GM19438 (cell line): Measurements from ENCODE around the gene FRMD6.

Experiments used
- ATAC-seq: cut with Tn5 transposase; IDR thresholded peaks from one replicate; pipeline ENCODE4 v1.9.1; 2021; ENCODE audit warnings: low read depth; ENCODE audit not compliant: unreplicated experiment

The FRMD6 gene

DNA sequence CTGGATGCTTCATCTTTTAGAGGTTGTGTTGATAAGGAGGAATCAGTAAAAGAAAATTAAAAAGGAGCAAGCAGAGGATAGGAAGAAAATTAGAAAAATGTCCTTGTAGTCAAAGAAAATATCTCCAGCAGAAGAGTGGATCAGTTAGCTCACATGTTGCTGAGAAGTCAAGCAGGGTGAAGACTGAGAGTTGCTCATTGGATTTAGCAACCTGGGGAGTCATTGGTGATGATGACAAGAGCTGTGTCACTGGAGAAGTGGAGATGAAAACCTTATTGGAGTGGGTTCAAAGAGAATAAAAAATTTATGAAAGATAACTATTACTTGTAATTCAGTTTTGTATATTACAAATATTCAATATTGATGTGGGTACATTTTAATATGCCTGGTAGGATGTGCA, 9.8 kb downstream of the FRMD6 start:
- ATAC-seq: no peak

DNA sequence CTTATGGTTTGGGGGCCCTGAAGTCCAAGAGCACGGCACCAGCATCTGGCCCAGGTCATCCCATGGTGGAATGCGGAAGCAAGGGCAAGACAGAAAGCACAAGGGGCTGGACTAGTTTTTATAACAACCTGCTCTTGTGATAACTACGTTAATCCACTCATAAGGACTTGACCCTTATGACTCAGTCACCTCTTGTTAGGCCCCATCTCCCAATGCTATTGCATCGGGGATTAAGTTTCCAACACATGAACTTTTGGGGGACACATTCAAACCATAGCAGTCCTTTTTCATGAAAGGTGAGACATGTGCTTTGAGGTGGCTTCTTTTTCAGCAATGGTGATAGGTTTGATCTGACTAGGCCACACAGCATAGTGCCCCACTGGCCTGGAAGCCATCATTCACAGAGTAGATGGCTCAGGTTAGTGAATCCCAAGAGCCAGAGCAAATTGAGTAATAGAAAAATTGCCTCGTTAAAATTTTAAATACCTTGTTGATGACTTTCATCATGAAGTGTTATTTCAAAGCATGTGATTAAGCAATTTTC, 12.1 kb downstream of the FRMD6 start:
- ATAC-seq: no peak

DNA sequence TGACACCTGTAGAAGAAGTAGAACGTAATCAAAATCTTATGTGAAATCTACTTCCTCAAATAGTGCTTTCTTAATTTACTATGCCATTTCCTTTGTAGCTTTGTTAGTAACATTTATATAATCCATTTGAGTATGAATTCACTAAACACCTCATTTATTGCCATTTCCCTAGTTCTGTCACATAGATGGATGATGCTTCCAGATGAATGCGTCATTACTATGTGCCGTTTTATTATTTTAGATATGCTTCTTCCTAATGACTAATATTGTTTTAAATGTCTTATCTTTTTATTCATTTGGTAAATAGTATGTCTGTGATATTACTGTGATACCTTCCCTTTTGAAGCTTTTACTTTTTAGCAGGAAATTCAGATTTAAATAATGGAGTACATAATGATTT, 14.4 kb downstream of the FRMD6 start:
- no peak for ATAC-seq

DNA sequence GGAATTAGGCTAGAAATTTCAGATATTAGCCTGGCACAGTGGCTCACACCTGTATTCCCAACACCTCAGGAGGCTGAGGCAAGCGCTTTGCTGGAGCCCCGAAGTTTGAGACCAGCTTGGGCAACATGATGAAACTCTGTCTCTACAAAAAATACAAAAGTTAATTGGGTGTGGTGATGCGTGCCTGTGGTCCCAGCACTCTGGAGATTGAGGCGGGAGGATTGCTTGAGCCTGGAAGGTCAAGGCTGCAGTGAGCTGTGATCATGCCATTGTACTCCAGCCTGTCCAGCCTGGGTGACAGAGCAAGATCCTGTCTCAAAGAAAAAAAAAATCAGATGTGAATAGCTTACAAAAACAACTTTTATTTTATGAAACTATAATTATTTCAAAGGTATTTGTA, 15.1 kb downstream of the FRMD6 start:
- ATAC-seq: no peak

DNA sequence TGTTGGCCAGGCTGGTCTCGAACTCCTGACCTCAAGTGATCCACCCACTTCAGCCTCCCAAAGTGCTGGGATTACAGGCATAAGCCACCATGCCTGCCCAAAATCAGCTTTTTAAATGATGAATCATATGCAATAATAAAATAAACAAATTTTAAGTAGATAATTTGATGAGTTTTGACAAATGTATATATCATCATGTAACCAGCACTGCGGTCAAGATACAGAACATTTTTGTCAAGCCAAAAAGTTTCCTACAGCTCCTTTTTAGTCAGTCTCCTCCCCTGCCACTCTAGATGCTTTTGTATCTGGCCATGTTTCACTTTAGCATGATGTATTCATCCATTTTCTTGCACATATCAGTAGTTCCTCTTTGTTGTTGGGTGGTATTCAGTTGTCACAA, 17.2 kb downstream of the FRMD6 start:
- ATAC-seq: no peak

DNA sequence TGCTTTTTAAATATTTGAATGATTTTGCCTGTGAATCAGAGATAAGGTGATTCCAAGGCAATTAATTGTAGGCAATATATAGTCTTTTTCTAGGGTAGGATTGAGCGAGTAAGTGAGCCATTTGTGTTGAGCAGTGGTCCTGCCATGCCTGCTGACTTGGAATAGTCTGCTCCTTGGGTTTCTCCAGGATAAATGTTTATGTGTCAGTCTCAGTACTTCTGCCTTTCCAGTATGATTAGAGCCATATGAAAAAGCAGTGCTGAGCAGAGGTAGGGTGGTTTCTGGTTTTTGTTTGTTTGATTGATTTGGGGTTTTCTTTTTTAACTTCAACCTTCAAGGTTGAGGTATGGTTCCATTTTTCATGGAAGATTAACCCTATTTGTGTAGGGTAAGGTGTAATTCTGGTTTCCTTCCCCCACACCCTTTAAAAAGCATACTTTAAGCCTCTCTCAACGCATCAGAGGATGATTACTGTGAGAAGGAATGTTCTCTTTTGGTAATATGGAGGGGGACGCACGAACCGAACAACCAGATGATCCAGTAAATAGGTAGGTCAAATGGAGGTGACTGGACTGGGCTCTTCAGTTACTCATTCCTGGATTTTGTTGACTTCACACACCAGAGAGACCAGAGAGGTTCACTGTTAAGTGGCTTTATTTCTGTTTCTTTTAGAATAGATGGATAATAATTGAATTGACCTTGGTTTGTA, 22.7 kb downstream of the FRMD6 start:
- no peak for ATAC-seq

DNA sequence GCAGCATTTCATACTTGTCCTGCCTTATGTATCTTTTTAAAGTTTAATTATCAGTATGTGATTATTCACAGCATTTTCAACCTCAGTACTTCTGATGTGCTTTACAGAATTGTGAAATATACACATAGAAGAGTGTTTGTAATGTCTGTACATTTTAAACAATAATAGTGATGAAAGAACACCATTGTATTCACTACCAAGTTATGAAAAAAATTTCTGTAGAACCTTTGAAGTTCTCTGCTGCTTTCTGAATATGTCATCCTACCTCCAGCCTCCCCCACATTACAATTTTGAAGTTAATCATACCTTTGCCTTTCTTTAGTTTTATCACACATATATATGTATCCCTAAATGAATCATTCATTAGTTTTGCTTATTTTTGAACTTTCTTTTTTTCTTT, 24.8 kb downstream of the FRMD6 start:
- no peak for ATAC-seq

DNA sequence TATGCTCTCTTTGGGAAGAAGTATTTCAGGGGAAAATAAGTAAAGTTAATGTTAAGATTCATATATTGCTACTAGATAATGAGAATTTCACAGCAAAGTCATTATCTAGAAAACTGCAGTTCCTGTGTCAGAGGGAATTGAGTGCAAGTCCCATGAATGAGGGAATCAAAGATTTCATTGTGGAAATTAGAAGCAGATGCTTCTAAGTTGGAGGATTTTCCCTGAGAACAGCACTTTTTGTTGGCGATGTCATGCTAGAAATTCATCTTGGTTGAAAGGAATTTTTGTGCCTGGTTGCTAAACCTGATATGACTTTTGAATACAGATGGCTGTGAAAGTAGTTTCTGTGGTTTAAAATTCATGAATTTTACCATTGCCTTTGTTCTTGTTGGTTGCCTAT, 25.6 kb downstream of the FRMD6 start:
- ATAC-seq: no peak

DNA sequence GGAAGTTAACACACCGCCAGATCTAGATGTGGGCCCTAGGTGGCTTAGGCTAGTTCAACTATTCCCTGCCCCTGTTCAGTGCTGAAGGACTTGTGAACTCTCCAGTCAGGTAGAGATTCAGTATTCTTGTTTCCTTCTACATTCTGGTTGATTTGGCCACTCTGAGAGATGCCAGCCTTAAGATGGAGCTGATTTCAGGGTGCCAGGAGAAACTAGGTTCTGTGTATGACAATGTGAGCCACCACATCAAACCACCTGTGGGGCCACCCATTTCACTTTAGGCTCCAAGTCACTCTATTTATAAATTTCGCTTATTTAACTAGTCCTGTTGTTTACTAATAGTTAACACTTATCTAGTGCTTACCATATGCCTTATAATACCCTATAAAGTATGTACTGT, 26.0 kb downstream of the FRMD6 start:
- no peak for ATAC-seq

DNA sequence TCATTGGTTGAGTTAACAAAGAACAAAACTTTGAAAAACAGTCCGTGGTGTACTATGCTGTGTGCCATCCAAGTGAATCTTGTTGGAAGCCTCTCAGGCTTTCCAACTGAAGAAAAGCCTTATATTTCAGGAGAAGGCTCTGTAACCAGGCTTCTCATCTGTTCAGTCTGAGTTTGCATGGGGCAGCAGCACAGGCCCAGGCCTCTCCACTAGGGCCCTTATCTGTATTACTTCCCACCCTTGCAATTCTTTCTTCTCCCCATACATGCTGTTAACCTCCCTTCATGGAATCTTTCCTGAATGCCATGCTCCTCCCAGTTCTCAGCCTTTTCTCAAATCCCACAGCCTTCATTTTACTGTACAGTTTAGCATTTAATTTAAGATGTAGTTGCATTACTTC, 28.3 kb downstream of the FRMD6 start:
- no peak for ATAC-seq

DNA sequence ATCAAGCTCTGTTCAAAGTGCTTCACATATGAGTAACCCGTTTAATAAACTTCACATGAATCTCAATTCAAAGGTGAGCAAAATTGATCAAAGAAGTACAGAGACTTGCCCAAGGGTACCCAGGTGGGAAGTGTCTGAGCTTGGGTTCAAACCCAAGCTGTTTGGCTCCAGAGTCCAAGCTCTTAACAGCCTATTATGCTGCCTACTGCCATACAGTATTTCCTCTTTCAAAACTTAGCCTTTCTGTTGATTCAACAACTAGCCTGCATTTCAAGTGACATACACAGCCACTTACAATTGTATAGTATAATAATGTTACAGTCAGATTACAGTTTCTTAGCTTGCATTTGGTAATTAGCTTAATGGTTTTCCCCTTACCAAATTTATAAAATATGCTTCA, 29.7 kb downstream of the FRMD6 start:
- no peak for ATAC-seq

DNA sequence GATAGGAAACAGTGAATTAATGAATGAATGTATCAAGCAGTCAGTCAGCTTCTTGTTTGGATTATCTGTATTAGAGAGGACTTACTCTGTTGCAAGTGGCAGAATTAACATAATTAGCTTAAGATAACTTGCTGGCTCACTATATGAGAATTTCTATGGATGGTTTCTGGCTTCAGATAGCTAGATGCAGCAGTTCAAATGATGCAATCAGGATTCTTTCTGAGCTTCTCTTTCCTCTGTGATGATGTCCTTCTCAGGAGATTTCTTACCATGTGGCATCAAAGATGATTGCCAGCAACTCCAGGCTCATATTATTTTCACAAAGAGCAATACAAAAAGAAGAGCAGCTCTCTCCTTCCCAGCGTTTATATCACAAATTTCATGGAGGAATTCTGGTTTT, 30.7 kb downstream of the FRMD6 start:
- no peak for ATAC-seq

DNA sequence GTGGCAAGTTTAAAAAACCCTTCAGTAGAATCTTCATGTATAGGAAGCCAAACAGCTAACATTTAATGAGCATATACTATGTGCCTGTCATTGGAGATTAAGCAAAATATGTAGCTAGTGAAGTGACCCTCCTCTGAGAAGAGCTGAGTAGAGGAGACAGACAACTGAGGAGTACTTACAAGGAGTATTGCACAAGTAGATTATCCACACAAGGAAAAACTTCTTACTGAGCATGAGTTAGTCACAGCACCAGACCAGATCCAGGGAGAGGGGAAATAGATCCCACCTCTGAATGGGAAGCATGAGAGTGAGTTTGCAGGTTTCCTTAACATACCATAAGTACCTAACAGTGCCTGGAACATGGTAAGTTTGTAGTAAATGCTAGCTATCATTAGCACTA, 33.0 kb downstream of the FRMD6 start:
- no peak for ATAC-seq

DNA sequence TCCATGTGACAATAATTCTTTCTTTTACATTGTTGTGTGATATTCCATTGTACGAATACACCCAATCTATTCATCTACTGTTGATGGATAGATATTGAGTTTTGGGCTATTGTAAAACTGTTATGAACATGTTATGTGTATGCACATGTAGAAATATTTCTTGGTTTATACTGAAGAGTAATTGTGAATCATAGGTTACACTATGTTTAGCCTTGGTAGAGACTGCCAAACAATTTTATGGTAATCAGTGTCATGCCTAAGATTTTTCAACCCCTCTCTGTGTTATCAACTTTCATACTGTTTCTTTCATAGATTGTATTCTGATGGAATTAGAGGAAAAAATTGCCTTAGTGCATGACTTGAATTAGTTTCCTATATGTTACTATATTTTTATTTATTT, 39.5 kb downstream of the FRMD6 start:
- no peak for ATAC-seq

DNA sequence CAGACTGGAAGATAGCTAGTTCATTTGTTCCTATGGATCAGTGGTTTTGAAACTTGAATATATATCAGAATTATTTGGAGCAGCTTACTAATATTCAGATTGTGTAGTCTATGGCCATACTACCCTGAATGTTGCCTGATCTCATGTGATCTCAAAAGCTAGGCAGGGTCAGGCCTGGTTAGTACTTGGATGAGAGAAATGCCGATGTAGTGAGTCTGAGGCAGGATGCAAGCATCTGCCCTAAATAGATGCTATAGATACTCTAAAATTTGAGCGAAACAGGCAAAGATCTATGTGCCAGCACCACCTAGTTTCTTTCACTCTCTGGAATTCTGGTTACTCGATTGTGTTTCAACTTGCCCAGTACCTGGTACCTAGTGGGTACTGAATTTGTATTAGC, 40.9 kb downstream of the FRMD6 start:
- no peak for ATAC-seq

DNA sequence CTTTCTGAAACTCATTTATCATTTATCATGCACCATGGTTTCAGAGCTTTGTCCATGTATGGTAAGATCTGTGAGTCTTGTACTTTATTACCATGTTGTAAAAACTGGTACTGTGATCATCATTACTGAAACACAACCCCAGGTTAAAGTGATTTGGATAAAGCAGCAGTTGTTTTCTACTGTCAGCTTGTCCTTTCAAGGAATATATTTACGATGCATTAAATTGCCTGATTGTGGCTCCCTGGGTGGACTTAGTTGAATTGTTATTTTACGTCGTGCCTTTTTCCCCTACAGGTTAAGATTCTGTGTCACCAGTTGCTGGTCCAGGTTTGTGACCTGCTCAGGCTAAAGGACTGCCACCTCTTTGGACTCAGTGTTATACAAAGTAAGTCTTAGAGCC, 46.1 kb downstream of the FRMD6 start:
- ATAC-seq: no peak

DNA sequence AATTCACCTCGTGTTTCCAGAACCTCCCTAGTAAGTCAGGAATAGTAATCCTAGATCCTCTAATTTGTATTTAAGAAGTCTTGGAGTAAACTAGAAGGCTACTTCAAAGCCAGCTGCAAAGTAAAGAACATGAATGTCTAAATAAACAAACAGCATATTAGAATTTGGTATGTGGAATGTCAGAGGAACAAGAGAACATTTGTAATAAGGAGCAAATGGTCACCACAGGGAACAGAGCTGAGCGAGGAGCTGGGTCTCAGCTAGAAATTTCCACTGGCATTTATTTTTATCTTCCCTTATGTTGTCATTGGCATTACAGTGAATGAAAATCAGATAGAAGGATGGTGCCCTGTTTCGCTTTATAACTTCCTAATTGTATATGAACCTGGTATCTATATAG, 50.2 kb downstream of the FRMD6 start:
- ATAC-seq: no peak

DNA sequence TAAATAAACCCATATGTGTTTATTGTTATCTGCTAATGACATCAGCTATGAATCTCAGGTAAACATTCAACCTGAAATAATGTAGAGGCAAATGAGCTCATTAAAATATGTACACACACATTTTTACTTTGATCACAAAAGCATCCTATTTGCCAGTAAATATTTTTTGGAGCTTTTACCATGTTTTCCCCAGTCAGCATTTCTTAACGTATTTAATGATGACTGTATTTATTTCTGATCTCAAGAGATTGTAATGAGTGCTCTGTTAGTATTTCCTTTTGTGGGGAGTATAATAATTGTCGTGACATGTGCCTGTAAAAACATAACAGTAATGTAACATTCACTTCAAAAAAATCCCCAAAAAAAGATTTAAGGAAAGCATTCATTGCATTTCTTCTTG, 52.1 kb downstream of the FRMD6 start:
- no peak for ATAC-seq

DNA sequence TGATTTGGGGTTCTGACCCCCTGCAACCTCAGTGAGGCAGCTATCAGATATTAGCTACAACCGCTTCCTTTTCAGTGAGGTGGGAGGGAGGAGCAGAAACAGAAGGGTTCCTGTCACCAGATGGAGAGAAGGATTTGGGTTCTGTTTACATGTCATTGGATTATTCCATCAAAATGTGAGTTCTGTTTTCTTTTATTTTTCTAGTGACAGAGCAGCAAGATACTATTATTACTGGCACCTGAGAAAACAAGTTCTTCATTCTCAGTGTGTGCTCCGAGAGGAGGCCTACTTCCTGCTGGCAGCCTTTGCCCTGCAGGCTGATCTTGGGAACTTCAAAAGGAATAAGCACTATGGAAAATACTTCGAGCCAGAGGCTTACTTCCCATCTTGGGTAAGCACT, 52.8 kb downstream of the FRMD6 start:
- no peak for ATAC-seq

DNA sequence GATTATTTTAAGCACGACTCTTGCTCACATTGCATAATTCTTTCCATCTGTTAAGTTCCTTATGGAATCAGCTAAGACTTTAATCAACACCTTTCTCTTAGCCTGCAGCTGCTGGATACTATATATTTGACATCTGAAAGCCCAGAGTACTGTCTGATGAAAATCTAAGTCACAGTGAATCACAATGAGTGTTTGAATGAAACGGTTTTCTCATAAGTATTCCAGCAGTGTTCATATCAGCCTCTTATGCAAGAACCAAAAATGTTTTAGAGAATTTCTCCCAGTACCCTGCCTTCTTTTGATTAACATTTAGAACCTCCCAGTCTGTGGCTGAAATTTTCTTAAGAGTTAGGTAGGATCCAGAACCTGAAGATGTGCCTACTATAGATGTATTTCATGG, 55.6 kb downstream of the FRMD6 start:
- no peak for ATAC-seq

DNA sequence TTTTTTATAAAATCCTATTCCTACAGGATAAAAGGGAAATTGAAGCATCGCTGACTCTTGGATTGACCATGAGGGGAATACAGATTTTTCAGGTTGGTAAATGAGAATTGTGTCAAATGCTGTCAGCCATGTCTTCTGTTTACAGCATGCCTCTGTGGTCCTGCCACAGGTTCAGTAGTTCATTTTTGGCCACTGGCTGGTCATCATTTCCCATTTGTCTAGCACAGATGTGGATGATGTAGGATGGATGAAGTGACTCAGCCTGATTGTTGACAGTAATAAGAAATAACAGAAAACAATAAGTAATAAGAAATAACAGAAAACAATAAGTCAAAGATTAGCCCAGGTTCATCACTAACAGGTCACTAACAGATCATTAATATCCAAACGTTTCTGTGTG, 59.8 kb downstream of the FRMD6 start:
- no peak for ATAC-seq

DNA sequence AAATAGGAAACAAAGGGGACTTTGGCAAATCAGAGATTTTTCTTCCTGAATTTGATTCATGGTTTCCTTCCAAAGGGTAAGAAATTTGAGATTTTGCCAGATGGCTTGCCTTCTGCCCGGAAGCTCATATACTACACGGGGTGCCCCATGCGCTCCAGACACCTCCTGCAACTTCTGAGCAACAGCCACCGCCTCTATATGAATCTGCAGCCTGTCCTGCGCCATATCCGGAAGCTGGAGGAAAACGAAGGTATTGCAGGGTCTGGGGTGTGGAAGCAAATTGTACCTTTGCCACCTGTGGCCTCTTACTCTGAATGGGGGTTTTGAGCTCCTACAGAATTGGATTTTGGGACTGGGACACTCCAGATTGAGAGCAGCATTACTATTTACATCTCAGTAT, 63.5 kb downstream of the FRMD6 start:
- ATAC-seq: no peak

DNA sequence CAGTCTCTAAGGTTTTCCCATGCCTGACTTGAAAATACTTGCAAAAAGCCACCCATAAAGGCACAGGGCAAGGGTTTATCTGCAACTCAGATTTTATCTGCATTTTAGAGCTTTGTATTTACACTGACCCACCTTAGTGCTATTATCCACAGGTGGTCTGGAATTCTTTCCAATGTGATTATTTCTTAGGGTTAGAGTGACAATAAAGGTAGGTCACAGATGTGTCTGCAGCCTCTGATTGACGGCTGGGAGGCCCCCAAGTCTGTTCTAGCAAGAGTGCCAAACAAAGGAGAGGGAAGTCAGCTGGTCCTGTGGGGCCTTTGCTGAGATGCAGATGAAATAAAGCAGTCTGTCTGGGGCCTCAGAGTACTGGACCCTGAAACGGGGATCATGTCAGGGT, 64.0 kb downstream of the FRMD6 start:
- no peak for ATAC-seq
